Astrocyte (in vitro differentiated cells and primary cell): ENCODE results near the gene RAPGEF2.

Experiments
- EZH2 ChIP-seq: IDR thresholded peaks from 2 replicates; pipeline ENCODE4 v1.6.1; 2012; ENCODE audit warnings: mild to moderate bottlenecking, low read length, inconsistent platforms; ENCODE audit not compliant: insufficient read depth
- TF ChIP-seq, protein P1 (sequence below): IDR thresholded peaks from 2 replicates; pipeline ENCODE4 v1.5.1; 2011; ENCODE audit warnings: low read depth, mild to moderate bottlenecking, inconsistent platforms, low read length, moderate library complexity; ENCODE audit not compliant: insufficient read depth

DNA sequence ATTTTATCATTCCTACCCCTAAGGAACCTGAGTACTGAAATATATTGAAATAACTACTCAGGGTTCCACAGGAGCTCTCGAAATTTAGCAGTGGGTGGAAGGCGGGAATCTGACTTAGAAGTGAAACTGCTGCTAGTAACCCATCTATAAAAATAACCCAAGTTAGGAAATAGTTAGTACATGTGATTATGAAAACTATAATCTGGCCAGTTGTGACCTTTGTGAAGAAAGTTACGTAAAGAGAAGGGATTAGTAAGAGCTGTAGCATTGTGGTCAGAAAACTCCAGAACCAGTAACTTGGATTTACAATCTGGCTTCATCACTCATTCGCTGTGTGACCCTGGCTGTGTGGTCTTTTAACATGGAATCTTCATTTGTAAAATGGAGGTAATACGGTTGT is 175.5 kb downstream of the RAPGEF2 start:
- TF ChIP-seq, protein P1, sequence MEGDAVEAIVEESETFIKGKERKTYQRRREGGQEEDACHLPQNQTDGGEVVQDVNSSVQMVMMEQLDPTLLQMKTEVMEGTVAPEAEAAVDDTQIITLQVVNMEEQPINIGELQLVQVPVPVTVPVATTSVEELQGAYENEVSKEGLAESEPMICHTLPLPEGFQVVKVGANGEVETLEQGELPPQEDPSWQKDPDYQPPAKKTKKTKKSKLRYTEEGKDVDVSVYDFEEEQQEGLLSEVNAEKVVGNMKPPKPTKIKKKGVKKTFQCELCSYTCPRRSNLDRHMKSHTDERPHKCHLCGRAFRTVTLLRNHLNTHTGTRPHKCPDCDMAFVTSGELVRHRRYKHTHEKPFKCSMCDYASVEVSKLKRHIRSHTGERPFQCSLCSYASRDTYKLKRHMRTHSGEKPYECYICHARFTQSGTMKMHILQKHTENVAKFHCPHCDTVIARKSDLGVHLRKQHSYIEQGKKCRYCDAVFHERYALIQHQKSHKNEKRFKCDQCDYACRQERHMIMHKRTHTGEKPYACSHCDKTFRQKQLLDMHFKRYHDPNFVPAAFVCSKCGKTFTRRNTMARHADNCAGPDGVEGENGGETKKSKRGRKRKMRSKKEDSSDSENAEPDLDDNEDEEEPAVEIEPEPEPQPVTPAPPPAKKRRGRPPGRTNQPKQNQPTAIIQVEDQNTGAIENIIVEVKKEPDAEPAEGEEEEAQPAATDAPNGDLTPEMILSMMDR = no peak
- no peak for TF ChIP-seq EZH2
